ENCODE data around the gene TPCN2. TPM values are rescaled to one million over a fixed set of nuclear protein-coding genes. Genes with fewer than 3 reads are reported as not detected.

TPCN2 gene
- total and polyA plus RNA-seq, 9 of the 15 experiments (the other 6 are each of a cell fraction or from before 2014, with no cell fraction given), result 0.66 to 10.2 (median 4.6) TPM

- ChIA-PET POLR2A (interaction anchor here (0.7 kb wide), 1 partner anchor 37 kb away, joined by 3 read pairs; no protein-coding TSS in a partner anchor), CTCF (ENCODE audit: low intra/inter-chr PET ratio) (no interaction called here)
- H3K79me2 ChIP-seq (ENCODE audit: control insufficient read depth, insufficient read depth, low read length), result no peaks in the 10 kb centered on the region
- no peak overlapping the region for H3K27ac ChIP-seq (ENCODE audit: extremely low read depth, low read depth, low read length)
- in situ Hi-C loops (cut with MboI), result no loop called here
- no TSS peak for BruUV-seq (replicated peaks)
- peaks cover 13% of the 10 kb centered on the region; the same call in 1 of the 2 replicates for H4K20me1 ChIP-seq (replicated peaks; ENCODE audit: control insufficient read depth, insufficient read depth, low read length)
- H3K9me1 ChIP-seq (ENCODE audit: control insufficient read depth, insufficient read depth, low read length), result no peaks in the 10 kb centered on the region
- DNase-seq (ENCODE audit: extremely low read depth in 1 of 4, low spot score in 3 of 4) (no peak), ATAC-seq (no peak), FAIRE-seq (no peak)
- no peaks in the 10 kb centered on the region for H3K9me3 ChIP-seq (replicated peaks; ENCODE audit: control insufficient read depth, insufficient read depth, low read depth, low read length)
- under 1% methylated on average over 10 of the region's 10 CpGs for WGBS (ENCODE audit: insufficient coverage, low coverage, missing lambda C conversion rate)
- H3K4me3 ChIP-seq, result no peak overlapping the region
- intact Hi-C loops (cut with micrococcal nuclease), result no loop called here
- H3K4me2 ChIP-seq (ENCODE audit: insufficient read depth, low read length), result no peak overlapping the region
- H3K4me1 ChIP-seq (replicated peaks in 1 of 2; ENCODE audit: control insufficient read depth in 2 of 2, insufficient read depth in 2 of 2, low read length in 2 of 2), result peaks cover 0 to 13% of the 10 kb centered on the region in 2 experiments; a peak in 2 of 5 replicates
- no peak overlapping the region for H2AFZ ChIP-seq (ENCODE audit: low read depth, low read length)
- no peaks in the 10 kb centered on the region for H3K36me3 ChIP-seq (ENCODE audit: control insufficient read depth, insufficient read depth, low read length)
- H3K27me3 ChIP-seq (ENCODE audit: control insufficient read depth in 2 of 2, insufficient read depth in 2 of 2, low read length in 2 of 2), result peaks cover 34 to 71% of the 10 kb centered on the region in 2 experiments
- H3K9ac ChIP-seq (ENCODE audit: insufficient read depth in 1 of 2, low read depth in 2 of 2, low read length in 2 of 2), result no peak overlapping the region
- no peak for TF ChIP-seq FOXJ3 (CRISPR knock-in tag; IDR thresholded peaks at IDR 0.05)
- TF ChIP-seq NCOA1 (IDR thresholded peaks at IDR 0.05; ENCODE audit: low read depth), result no peak
- TF ChIP-seq ARID4B (CRISPR knock-in tag; IDR thresholded peaks at IDR 0.05), result no peak
- no peak for TF ChIP-seq ZNF232 (CRISPR knock-in tag; IDR thresholded peaks at IDR 0.05)
- no peak for TF ChIP-seq ZNF280A (IDR thresholded peaks at IDR 0.05; ENCODE audit: low read depth, partially characterized antibody)
- no peak for TF ChIP-seq THRA (IDR thresholded peaks at IDR 0.05)
- TF ChIP-seq EGR1 (conservative IDR thresholded peaks at IDR 0.05), result no peak
- TF ChIP-seq ZNF639 (CRISPR knock-in tag; conservative IDR thresholded peaks at IDR 0.05 in 1 of 2, IDR thresholded peaks at IDR 0.05 in 1 of 2), result no peak
- no peak for TF ChIP-seq PHB (CRISPR knock-in tag; IDR thresholded peaks at IDR 0.05)
- no peak for TF ChIP-seq SAP30 (IDR thresholded peaks at IDR 0.05; ENCODE audit: borderline replicate concordance, insufficient read depth, low read depth, low read length, poor library complexity, severe bottlenecking)
- no peak for TF ChIP-seq RFX7 (CRISPR knock-in tag; IDR thresholded peaks at IDR 0.05)
- TF ChIP-seq SIX5 (IDR thresholded peaks at IDR 0.05; ENCODE audit: borderline replicate concordance in 1 of 2, insufficient read depth in 1 of 2, low read depth in 1 of 2, low read length in 2 of 2), result no peak
- no peak for TF ChIP-seq BHLHE40 (IDR thresholded peaks at IDR 0.05; ENCODE audit: low read length)
- TF ChIP-seq COPS2 (conservative IDR thresholded peaks at IDR 0.05), result no peak
These were observed 64.5 kb downstream of the TPCN2 start for GRCh38 chr11:69113226-69113625.

All from K562 (cell line).